Stomach smooth muscle (tissue), 2 donors: ENCODE results near the gene SLCO2B1.

Experiments
- H3K27ac ChIP-seq: one replicate; pipeline ENCODE4 v1.7.0; 2013; ENCODE audit warnings: mild to moderate bottlenecking, low read length, inconsistent platforms
- H3K27me3 ChIP-seq, 2 donors: one replicate each; pipeline ENCODE4 v1.7.0; 2013; ENCODE audit warnings: low read length in 2 of 2; ENCODE audit not compliant: insufficient read depth in 2 of 2, control insufficient read depth in 1 of 2
- H3K36me3 ChIP-seq, 2 donors: one replicate each; pipeline ENCODE4 v1.7.0; 2013; ENCODE audit warnings: low read length in 2 of 2; ENCODE audit not compliant: control insufficient read depth in 2 of 2, insufficient read depth in 2 of 2
- H3K4me1 ChIP-seq: one replicate; pipeline ENCODE4 v1.7.0; 2013; ENCODE audit warnings: low read length; ENCODE audit not compliant: control insufficient read depth, insufficient read depth
- H3K4me3 ChIP-seq, 2 donors: one replicate each; pipeline ENCODE4 v1.7.0; 2013; ENCODE audit warnings: low read length in 2 of 2
- H3K9ac ChIP-seq, 2 donors: one replicate each; pipeline ENCODE4 v1.7.0; 2013; ENCODE audit warnings: low read length in 2 of 2, mild to moderate bottlenecking in 1 of 2
- H3K9me3 ChIP-seq, 2 donors: one replicate each; pipeline ENCODE4 v1.7.0; 2013; ENCODE audit warnings: low read length in 2 of 2; ENCODE audit not compliant: control insufficient read depth in 2 of 2
- donor health status: healthy.
- donor health status: Pancreatic carcinoma.

The SLCO2B1 gene

GRCh38 chr11:75194147-75194546 is 43.2 kb downstream of the SLCO2B1 start:
- Histone ChIP-seq H3K4me1 (peaks cover 30% of the 10 kb centered on the region), H3K27ac (no peak overlapping the region), H3K9ac (no peak overlapping the region), H3K27me3 (no peaks in the 10 kb centered on the region), H3K4me3 (no peak overlapping the region), H3K36me3 (no peaks in the 10 kb centered on the region), H3K9me3 (no peaks in the 10 kb centered on the region)

GRCh38 chr11:75195167-75195962 is 44.5 kb downstream of the SLCO2B1 start:
- Histone ChIP-seq H3K9ac (peak overlapping the region in 1 of 2 donors; percentile 10), H3K9me3 (no peaks in the 10 kb centered on the region), H3K36me3 (no peaks in the 10 kb centered on the region), H3K27ac (no peak overlapping the region), H3K27me3 (no peaks in the 10 kb centered on the region), H3K4me3 (no peak overlapping the region), H3K4me1 (peaks cover 29% of the 10 kb centered on the region)

- H3K27ac ChIP-seq, result no peak overlapping the region
Observed at GRCh38 chr11:75196426-75196825, 45.5 kb downstream of the SLCO2B1 start.

GRCh38 chr11:75197512-75198277 is 46.8 kb downstream of the SLCO2B1 start:
- no peaks in the 10 kb centered on the region for H3K27me3 ChIP-seq
- no peak overlapping the region for H3K27ac ChIP-seq
- H3K9ac ChIP-seq, result no peak overlapping the region
- no peak overlapping the region for H3K4me3 ChIP-seq
- peaks cover 16% of the 10 kb centered on the region for H3K4me1 ChIP-seq
- no peaks in the 10 kb centered on the region for H3K36me3 ChIP-seq
- no peaks in the 10 kb centered on the region for H3K9me3 ChIP-seq

More at GRCh38 chr11:75196426-75196825, 45.5 kb downstream of the SLCO2B1 start:
- Histone ChIP-seq H3K27me3 (no peaks in the 10 kb centered on the region), H3K36me3 (no peaks in the 10 kb centered on the region), H3K9me3 (no peaks in the 10 kb centered on the region), H3K4me1 (peaks cover 20% of the 10 kb centered on the region), H3K4me3 (no peak overlapping the region), H3K9ac (no peak overlapping the region)

- Histone ChIP-seq H3K27ac (no peak overlapping the region), H3K27me3 (no peaks in the 10 kb centered on the region), H3K9ac (no peak overlapping the region), H3K9me3 (no peaks in the 10 kb centered on the region), H3K4me3 (no peak overlapping the region), H3K36me3 (no peaks in the 10 kb centered on the region), H3K4me1 (peaks cover 14% of the 10 kb centered on the region)
Observed at GRCh38 chr11:75198278-75198973, 47.5 kb downstream of the SLCO2B1 start.

GRCh38 chr11:75199412-75199955 is 48.6 kb downstream of the SLCO2B1 start:
- H3K36me3 ChIP-seq, result no peaks in the 10 kb centered on the region
- no peak overlapping the region for H3K4me3 ChIP-seq
- H3K9me3 ChIP-seq, result no peaks in the 10 kb centered on the region
- no peaks in the 10 kb centered on the region for H3K27me3 ChIP-seq
- H3K4me1 ChIP-seq, result peaks cover 14% of the 10 kb centered on the region
- no peak overlapping the region for H3K9ac ChIP-seq
- no peak overlapping the region for H3K27ac ChIP-seq

GRCh38 chr11:75200051-75200450 is 49.1 kb downstream of the SLCO2B1 start:
- Histone ChIP-seq H3K4me3 (no peak overlapping the region), H3K9me3 (no peaks in the 10 kb centered on the region), H3K27me3 (no peaks in the 10 kb centered on the region), H3K27ac (no peak overlapping the region), H3K4me1 (peaks cover 10% of the 10 kb centered on the region), H3K9ac (no peak overlapping the region), H3K36me3 (no peaks in the 10 kb centered on the region)

GRCh38 chr11:75200531-75200930 is 49.6 kb downstream of the SLCO2B1 start:
- Histone ChIP-seq H3K9ac (no peak overlapping the region), H3K9me3 (no peaks in the 10 kb centered on the region), H3K27ac (no peak overlapping the region), H3K27me3 (no peaks in the 10 kb centered on the region), H3K4me3 (no peak overlapping the region), H3K4me1 (peaks cover 5% of the 10 kb centered on the region), H3K36me3 (no peaks in the 10 kb centered on the region)

GRCh38 chr11:75201771-75202170 is 50.9 kb downstream of the SLCO2B1 start:
- H3K27me3 ChIP-seq, result no peaks in the 10 kb centered on the region
- H3K36me3 ChIP-seq, result no peaks in the 10 kb centered on the region
- H3K4me1 ChIP-seq, result peaks cover 3% of the 10 kb centered on the region
- H3K27ac ChIP-seq, result no peak overlapping the region
- H3K9ac ChIP-seq, result no peak overlapping the region
- H3K4me3 ChIP-seq, result no peak overlapping the region
- no peaks in the 10 kb centered on the region for H3K9me3 ChIP-seq

- H3K4me1 ChIP-seq, result peaks cover 3% of the 10 kb centered on the region
- no peaks in the 10 kb centered on the region for H3K36me3 ChIP-seq
- H3K9ac ChIP-seq, result no peak overlapping the region
- H3K27ac ChIP-seq, result no peak overlapping the region
- H3K9me3 ChIP-seq, result no peaks in the 10 kb centered on the region
- H3K4me3 ChIP-seq, result no peak overlapping the region
- no peaks in the 10 kb centered on the region for H3K27me3 ChIP-seq
Observed at GRCh38 chr11:75202195-75202594, 51.3 kb downstream of the SLCO2B1 start.
